HL-60 (cell line): ENCODE results near the gene RFLNA.

Experiments
- DNase-seq, 2 experiments: peaks; one replicate each; pipeline ENCODE4 v3.0.0-alpha.2; 2010 to 2020; ENCODE audit warnings: low read depth in 1 of 2, low spot score in 1 of 2
- H3K27ac ChIP-seq: fragments of 250-450 bp; sonication (Bioruptor Pico); replicated peaks from 2 replicates; pipeline ENCODE4 v1.5.1; 2020; ENCODE audit warnings: mild to moderate bottlenecking, moderate library complexity
- H3K27me3 ChIP-seq: fragments of 250-450 bp; sonication (Bioruptor Pico); 2 replicates; pipeline ENCODE4 v1.5.1; 2021; ENCODE audit warnings: mild to moderate bottlenecking, moderate library complexity; ENCODE audit not compliant: insufficient read depth, poor library complexity, severe bottlenecking
- H3K4me3 ChIP-seq: replicated peaks from 2 replicates; pipeline ENCODE4 v1.5.1; 2011; ENCODE audit warnings: mild to moderate bottlenecking, control low read depth, low read length; ENCODE audit not compliant: insufficient read depth
- GABPA ChIP-seq: IDR thresholded peaks from 2 replicates; pipeline ENCODE4 v1.6.1; 2012; ENCODE audit warnings: low read depth
- POLR2AphosphoS5 ChIP-seq: IDR thresholded peaks from 2 replicates; pipeline ENCODE4 v1.6.1; 2012; ENCODE audit warnings: low read depth
- SPI1 ChIP-seq: IDR thresholded peaks from 2 replicates; pipeline ENCODE4 v1.6.1; 2012; ENCODE audit warnings: low read depth, mild to moderate bottlenecking, borderline replicate concordance
- TF ChIP-seq, protein P1 (sequence below): IDR thresholded peaks from one replicate; pipeline ENCODE4 v1.5.1; 2011; ENCODE audit warnings: low read length, control low read depth, inconsistent platforms; ENCODE audit not compliant: insufficient read depth
- TF ChIP-seq, protein P2 (sequence below): IDR thresholded peaks from 2 replicates; pipeline ENCODE4 v1.6.1; 2012; ENCODE audit warnings: low read depth; ENCODE audit not compliant: insufficient replicate concordance

The RFLNA gene

DNA sequence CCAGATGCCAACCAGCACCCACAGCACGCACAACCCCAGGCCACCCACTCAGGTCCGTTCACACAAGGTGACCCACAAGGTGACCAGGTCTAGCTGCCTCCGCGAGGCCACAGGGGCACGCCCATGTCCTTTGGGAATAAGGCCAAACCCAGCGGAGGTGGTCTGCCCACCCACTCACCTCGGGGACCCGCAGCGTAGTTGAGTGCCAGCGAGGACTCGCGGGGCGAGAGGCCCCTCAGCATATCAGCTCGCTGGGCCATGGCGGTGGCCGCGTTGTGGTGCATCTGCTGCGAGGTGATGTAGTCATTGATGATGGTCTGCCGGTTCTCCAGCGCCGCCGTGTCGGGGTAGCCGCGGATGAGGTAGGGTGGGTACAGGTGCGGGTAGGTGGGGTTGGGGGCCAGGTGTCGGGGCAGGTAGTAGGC lies 46.8 kb downstream of the RFLNA start:
- TF ChIP-seq POLR2AphosphoS5, result no peak
- TF ChIP-seq, protein P1, sequence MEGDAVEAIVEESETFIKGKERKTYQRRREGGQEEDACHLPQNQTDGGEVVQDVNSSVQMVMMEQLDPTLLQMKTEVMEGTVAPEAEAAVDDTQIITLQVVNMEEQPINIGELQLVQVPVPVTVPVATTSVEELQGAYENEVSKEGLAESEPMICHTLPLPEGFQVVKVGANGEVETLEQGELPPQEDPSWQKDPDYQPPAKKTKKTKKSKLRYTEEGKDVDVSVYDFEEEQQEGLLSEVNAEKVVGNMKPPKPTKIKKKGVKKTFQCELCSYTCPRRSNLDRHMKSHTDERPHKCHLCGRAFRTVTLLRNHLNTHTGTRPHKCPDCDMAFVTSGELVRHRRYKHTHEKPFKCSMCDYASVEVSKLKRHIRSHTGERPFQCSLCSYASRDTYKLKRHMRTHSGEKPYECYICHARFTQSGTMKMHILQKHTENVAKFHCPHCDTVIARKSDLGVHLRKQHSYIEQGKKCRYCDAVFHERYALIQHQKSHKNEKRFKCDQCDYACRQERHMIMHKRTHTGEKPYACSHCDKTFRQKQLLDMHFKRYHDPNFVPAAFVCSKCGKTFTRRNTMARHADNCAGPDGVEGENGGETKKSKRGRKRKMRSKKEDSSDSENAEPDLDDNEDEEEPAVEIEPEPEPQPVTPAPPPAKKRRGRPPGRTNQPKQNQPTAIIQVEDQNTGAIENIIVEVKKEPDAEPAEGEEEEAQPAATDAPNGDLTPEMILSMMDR, result no peak
- TF ChIP-seq, protein P2, sequence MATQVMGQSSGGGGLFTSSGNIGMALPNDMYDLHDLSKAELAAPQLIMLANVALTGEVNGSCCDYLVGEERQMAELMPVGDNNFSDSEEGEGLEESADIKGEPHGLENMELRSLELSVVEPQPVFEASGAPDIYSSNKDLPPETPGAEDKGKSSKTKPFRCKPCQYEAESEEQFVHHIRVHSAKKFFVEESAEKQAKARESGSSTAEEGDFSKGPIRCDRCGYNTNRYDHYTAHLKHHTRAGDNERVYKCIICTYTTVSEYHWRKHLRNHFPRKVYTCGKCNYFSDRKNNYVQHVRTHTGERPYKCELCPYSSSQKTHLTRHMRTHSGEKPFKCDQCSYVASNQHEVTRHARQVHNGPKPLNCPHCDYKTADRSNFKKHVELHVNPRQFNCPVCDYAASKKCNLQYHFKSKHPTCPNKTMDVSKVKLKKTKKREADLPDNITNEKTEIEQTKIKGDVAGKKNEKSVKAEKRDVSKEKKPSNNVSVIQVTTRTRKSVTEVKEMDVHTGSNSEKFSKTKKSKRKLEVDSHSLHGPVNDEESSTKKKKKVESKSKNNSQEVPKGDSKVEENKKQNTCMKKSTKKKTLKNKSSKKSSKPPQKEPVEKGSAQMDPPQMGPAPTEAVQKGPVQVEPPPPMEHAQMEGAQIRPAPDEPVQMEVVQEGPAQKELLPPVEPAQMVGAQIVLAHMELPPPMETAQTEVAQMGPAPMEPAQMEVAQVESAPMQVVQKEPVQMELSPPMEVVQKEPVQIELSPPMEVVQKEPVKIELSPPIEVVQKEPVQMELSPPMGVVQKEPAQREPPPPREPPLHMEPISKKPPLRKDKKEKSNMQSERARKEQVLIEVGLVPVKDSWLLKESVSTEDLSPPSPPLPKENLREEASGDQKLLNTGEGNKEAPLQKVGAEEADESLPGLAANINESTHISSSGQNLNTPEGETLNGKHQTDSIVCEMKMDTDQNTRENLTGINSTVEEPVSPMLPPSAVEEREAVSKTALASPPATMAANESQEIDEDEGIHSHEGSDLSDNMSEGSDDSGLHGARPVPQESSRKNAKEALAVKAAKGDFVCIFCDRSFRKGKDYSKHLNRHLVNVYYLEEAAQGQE, result no peak
- no peak for TF ChIP-seq GABPA
- TF ChIP-seq SPI1, result no peak
- Histone ChIP-seq H3K27me3 (no peaks in the 10 kb centered on the region), H3K27ac (no peak overlapping the region), H3K4me3 (no peak overlapping the region)
- no peak for DNase-seq

DNA sequence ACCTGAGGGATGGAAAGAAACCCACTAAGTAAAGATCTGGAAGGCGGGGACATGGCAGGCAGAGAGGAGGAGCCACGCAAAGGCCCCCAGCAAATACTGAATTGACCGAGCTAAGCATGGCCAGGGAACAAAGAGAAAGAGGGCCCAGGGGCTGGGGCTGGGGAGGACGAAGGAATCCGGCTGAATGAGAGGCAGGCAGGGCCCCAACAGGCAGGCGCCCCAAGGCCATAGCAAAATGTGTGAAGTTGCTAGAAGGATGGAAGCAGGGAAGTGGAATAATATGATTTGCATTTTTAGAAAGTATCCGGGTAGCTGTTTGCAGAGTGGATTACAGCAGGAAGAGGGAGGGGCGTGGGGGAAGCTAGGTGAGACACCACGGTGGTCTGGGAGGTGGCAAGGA lies 49.1 kb downstream of the RFLNA start:
- Histone ChIP-seq H3K27me3 (no peaks in the 10 kb centered on the region), H3K4me3 (no peak overlapping the region), H3K27ac (no peak overlapping the region)
- TF ChIP-seq, protein P1, result no peak
- no peak for TF ChIP-seq SPI1
- no peak for TF ChIP-seq POLR2AphosphoS5
- TF ChIP-seq, protein P2, result no peak
- TF ChIP-seq GABPA, result no peak
- DNase-seq, result no peak

DNA sequence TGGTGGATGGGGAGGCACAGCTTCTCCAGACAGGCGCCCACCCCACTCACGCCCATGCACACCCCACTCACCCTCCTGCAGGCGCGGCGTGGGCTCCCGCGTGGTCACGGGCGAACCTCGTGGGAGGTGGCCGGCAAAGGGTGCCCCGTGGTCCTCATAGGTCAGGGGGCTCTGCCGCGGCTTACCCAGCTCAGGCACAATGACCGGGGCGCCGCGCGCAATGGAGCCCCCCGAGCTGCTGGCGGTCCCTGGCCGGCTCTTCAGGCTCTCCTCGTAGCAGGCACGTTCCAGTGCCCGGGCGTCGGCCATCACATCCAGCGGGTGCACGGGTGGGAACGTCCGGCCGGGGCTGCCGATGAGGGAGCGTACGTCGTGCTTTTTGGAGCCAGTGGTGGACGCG lies 49.6 kb downstream of the RFLNA start:
- H3K4me3 ChIP-seq, result no peak overlapping the region
- no peak for DNase-seq
- H3K27me3 ChIP-seq, result no peaks in the 10 kb centered on the region
- TF ChIP-seq GABPA (no peak), SPI1 (no peak), POLR2AphosphoS5 (no peak)
- TF ChIP-seq, protein P1, result no peak
- TF ChIP-seq, protein P2, result no peak
- no peak overlapping the region for H3K27ac ChIP-seq
